GM18861 (cell line): ENCODE data around the gene GAPDHS.
A peak's percentile ranks its signal among the peaks of the same experiment; 100 is the strongest.

Experiments used
- ATAC-seq: cut with Tn5 transposase; IDR thresholded peaks from one replicate; pipeline ENCODE4 v1.9.1; 2021; ENCODE audit not compliant: unreplicated experiment

GAPDHS gene

GRCh38 chr19:35533201-35533821, at the start of gene GAPDHS:
TSS of gene GAPDHS (plus strand) at chr19:35533456. CDS start at chr19:35533528, 72 bp downstream.
- ATAC-seq = no peak

- peak; percentile 86 for ATAC-seq
Observed at GRCh38 chr19:35484252-35485036, 48.8 kb upstream of the GAPDHS start.

GRCh38 chr19:35486268-35486708, 47.0 kb upstream of the GAPDHS start:
- no peak for ATAC-seq

GRCh38 chr19:35487656-35488182, 45.5 kb upstream of the GAPDHS start:
- ATAC-seq = no peak

- no peak for ATAC-seq
Observed at GRCh38 chr19:35488677-35489076, 44.6 kb upstream of the GAPDHS start.

GRCh38 chr19:35490364-35490763, 42.9 kb upstream of the GAPDHS start, which contains the start of gene KRTDAP:
TSS of gene KRTDAP (minus strand) at chr19:35490464. CDS start at chr19:35490442, 22 bp downstream.
- ATAC-seq = no peak

- ATAC-seq = no peak
Observed at GRCh38 chr19:35491836-35492360, 41.4 kb upstream of the GAPDHS start.

GRCh38 chr19:35493971-35494370, 39.3 kb upstream of the GAPDHS start:
- ATAC-seq = no peak

GRCh38 chr19:35495107-35496064, 37.9 kb upstream of the GAPDHS start:
- no peak for ATAC-seq

- no peak for ATAC-seq
Observed at GRCh38 chr19:35497406-35497805, 35.9 kb upstream of the GAPDHS start.

- ATAC-seq = no peak
Observed at GRCh38 chr19:35498220-35498619, 35.0 kb upstream of the GAPDHS start.

- ATAC-seq = no peak
Observed at GRCh38 chr19:35498984-35499527, 34.2 kb upstream of the GAPDHS start.

GRCh38 chr19:35500611-35501010, 32.6 kb upstream of the GAPDHS start:
- no peak for ATAC-seq

GRCh38 chr19:35501684-35502083, 31.6 kb upstream of the GAPDHS start:
- no peak for ATAC-seq

GRCh38 chr19:35502751-35503150, 30.5 kb upstream of the GAPDHS start:
- ATAC-seq = no peak

GRCh38 chr19:35506011-35506410, 27.2 kb upstream of the GAPDHS start:
- no peak for ATAC-seq

GRCh38 chr19:35507561-35507960, 25.7 kb upstream of the GAPDHS start:
- no peak for ATAC-seq

GRCh38 chr19:35508129-35508528, 25.1 kb upstream of the GAPDHS start:
- ATAC-seq = no peak

- ATAC-seq = no peak
Observed at GRCh38 chr19:35509018-35509652, 24.1 kb upstream of the GAPDHS start.
